MCF 10A (cell line): ENCODE measurements around the gene P4HA2. TPM values are rescaled to one million over a fixed set of nuclear protein-coding genes. Genes with fewer than 3 reads are reported as not detected.

Experiments
- BruUV-seq: library from RNA; stranded (reverse); fragments of 400-500 nt; replicated peaks from 2 replicates; lab custom pipeline; 2021; lab: Mats Ljungman, UMichigan
- CTCF ChIA-PET: fragments of 300-600 bp; sonication (Branson Sonifier 250); formaldehyde crosslinking; extraction: SDS; loops from one replicate; lab custom pipeline; 2021; ENCODE audit warnings: antibody characterized with exemption, inconsistent platforms; lab: Yijun Ruan, JAX
- POLR2A ChIA-PET: fragments of 300-600, 350-650 bp; sonication (Branson Sonifier 250); formaldehyde crosslinking; extraction: SDS; loops from one replicate; lab custom pipeline; 2020; ENCODE audit warnings: antibody characterized with exemption, inconsistent platforms; lab: Yijun Ruan, JAX
- DNase-seq: peaks from one replicate; pipeline ENCODE4 v3.0.0-alpha.2; 2018; ENCODE audit not compliant: unreplicated experiment
- H3K27ac Mint-ChIP-seq: one replicate; pipeline ENCODE4 v1.8.0; 2022; ENCODE audit warnings: mild to moderate bottlenecking, low read depth, mixed read lengths; ENCODE audit not compliant: unreplicated experiment
- H3K27me3 Mint-ChIP-seq: one replicate; pipeline ENCODE4 v1.8.0; 2022; ENCODE audit warnings: mixed read lengths; ENCODE audit not compliant: insufficient read depth, unreplicated experiment
- H3K36me3 Mint-ChIP-seq: one replicate; pipeline ENCODE4 v1.8.0; 2022; ENCODE audit warnings: mild to moderate bottlenecking, moderate library complexity, mixed read lengths; ENCODE audit not compliant: insufficient read depth, unreplicated experiment
- H3K4me1 Mint-ChIP-seq: one replicate; pipeline ENCODE4 v1.8.0; 2022; ENCODE audit warnings: mixed read lengths; ENCODE audit not compliant: insufficient read depth, unreplicated experiment
- H3K4me3 Mint-ChIP-seq: one replicate; pipeline ENCODE4 v1.8.0; 2022; ENCODE audit warnings: mild to moderate bottlenecking, moderate library complexity, mixed read lengths; ENCODE audit not compliant: unreplicated experiment
- H3K9me3 Mint-ChIP-seq: one replicate; pipeline ENCODE4 v1.8.0; 2022; ENCODE audit warnings: mixed read lengths; ENCODE audit not compliant: unreplicated experiment
- intact Hi-C: fragments of 100-400 bp; cut with micrococcal nuclease; formaldehyde crosslinking; loops from 2 replicates; pipeline ENCODE4 v1.14.1; 2022
- total RNA-seq: library from RNA; stranded (reverse); gene quantifications from 2 replicates; pipeline ENCODE4 v1.2.3, GENCODE V29; 2022
- TF ChIP-seq, protein P1 (sequence below): fragments of 200-600 bp; IDR thresholded peaks from one replicate; pipeline ENCODE4 v1.8.0; 2022; ENCODE audit warnings: antibody characterized with exemption, mild to moderate bottlenecking; ENCODE audit not compliant: unreplicated experiment

P4HA2 gene
- total RNA-seq, 1 experiment from 2014 or later: 53.1 TPM

DNA sequence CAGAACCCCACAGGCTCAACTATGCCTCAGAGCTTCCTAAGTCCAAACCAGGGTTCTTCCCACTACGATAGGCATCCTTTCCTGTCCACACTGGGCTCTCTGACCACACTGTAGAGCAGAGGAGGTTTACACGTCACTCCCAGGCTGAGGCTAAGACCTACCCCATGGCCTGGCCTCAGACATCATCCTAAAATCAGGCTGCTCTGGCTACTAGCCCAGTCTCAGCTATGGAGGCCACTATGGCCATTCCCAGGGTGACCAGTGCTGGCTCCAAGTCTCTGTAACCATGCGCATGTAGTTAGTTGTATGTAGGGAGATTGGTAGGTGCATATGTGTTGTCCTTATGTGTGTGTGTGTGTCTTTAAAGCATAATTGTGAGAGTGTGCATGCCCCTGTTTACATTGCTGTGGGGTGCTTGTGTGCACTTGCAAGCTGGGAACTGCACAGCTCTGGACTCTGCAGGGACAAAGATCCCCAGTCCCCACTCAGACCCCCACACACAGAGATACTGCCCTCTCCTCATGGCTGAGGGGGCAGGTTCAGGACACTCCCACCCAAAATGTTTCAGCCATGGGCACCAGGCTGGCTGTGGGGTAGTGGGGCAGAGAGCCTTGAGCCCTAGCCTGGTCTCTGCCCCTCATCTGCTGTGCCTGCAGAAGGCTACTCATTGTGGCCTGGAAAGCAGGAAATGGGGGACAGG lies 42.1 kb upstream of the P4HA2 start:
- BruUV-seq: no TSS peak
- DNase-seq: no peak
- intact Hi-C loops: no loop called here
- POLR2A ChIA-PET: interaction anchor here (0.6 kb wide), 2 partner anchors 24 to 326 kb away, joined by 3 read pairs; partner anchors contain the start of gene SLC22A4
- CTCF ChIA-PET: interaction anchor here (0.6 to 1.7 kb wide), 2 partner anchors 31 to 49 kb away, joined by 4 to 6 read pairs; no protein-coding TSS in a partner anchor
- Mint-ChIP-seq H3K4me1 (peaks cover 25% of the 10 kb centered on the region), H3K4me3 (no peak overlapping the region), H3K27me3 (no peaks in the 10 kb centered on the region), H3K27ac (no peak overlapping the region), H3K9me3 (no peaks in the 10 kb centered on the region), H3K36me3 (peaks cover 52% of the 10 kb centered on the region)
- TF ChIP-seq, protein P1, sequence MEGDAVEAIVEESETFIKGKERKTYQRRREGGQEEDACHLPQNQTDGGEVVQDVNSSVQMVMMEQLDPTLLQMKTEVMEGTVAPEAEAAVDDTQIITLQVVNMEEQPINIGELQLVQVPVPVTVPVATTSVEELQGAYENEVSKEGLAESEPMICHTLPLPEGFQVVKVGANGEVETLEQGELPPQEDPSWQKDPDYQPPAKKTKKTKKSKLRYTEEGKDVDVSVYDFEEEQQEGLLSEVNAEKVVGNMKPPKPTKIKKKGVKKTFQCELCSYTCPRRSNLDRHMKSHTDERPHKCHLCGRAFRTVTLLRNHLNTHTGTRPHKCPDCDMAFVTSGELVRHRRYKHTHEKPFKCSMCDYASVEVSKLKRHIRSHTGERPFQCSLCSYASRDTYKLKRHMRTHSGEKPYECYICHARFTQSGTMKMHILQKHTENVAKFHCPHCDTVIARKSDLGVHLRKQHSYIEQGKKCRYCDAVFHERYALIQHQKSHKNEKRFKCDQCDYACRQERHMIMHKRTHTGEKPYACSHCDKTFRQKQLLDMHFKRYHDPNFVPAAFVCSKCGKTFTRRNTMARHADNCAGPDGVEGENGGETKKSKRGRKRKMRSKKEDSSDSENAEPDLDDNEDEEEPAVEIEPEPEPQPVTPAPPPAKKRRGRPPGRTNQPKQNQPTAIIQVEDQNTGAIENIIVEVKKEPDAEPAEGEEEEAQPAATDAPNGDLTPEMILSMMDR: no peak

DNA sequence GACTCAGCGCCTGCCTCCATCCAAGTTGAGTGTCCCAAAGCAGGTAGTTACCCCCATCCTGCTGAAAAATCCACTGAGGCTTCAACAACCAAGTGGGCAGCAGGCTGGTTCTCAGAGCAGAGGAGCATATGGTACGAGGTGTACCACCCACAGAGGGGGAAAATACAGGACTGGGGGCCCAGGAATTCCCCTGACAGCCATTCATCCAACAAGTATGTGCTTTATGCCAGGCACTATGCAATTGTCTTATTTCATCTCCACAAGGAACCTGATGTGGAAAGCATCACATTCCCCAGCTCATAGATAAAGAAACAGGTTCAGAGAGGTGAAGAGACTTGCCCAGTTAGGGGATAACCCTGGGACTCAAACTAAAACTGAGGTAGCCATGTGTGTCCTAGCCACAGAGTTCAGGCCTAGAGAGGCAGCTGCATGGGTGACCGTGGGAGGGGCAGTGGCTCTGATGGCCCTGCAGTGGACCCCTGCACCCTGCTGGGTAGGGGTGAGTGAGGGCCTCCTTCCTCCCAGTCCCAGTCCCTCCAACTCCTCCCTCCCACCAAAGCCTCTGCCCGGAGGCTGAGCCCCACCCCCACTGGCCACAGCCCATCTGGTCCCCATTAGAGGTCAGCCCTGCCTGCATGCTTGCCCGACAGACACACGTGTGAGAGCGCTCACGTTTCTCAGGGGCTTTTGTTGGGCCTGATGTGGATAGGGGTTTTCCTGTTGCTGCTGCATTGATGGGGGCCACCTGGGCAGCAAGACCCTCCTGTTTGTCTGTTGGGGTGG lies 41.3 kb upstream of the P4HA2 start:
- intact Hi-C loops: no loop called here
- DNase-seq: no peak
- Mint-ChIP-seq H3K4me1 (peaks cover 32% of the 10 kb centered on the region), H3K4me3 (no peak overlapping the region), H3K27me3 (no peaks in the 10 kb centered on the region), H3K9me3 (no peaks in the 10 kb centered on the region), H3K36me3 (peaks cover 57% of the 10 kb centered on the region), H3K27ac (no peak overlapping the region)
- ChIA-PET POLR2A (interaction anchor here (0.6 kb wide), 1 partner anchor 326 kb away, joined by 3 read pairs; no protein-coding TSS in a partner anchor), CTCF (interaction anchor here (0.6 to 1.9 kb wide), 4 partner anchors 12 to 89 kb away, joined by 3 to 7 read pairs (median 5); no protein-coding TSS in a partner anchor)
- no TSS peak for BruUV-seq
- TF ChIP-seq, protein P1: no peak

DNA sequence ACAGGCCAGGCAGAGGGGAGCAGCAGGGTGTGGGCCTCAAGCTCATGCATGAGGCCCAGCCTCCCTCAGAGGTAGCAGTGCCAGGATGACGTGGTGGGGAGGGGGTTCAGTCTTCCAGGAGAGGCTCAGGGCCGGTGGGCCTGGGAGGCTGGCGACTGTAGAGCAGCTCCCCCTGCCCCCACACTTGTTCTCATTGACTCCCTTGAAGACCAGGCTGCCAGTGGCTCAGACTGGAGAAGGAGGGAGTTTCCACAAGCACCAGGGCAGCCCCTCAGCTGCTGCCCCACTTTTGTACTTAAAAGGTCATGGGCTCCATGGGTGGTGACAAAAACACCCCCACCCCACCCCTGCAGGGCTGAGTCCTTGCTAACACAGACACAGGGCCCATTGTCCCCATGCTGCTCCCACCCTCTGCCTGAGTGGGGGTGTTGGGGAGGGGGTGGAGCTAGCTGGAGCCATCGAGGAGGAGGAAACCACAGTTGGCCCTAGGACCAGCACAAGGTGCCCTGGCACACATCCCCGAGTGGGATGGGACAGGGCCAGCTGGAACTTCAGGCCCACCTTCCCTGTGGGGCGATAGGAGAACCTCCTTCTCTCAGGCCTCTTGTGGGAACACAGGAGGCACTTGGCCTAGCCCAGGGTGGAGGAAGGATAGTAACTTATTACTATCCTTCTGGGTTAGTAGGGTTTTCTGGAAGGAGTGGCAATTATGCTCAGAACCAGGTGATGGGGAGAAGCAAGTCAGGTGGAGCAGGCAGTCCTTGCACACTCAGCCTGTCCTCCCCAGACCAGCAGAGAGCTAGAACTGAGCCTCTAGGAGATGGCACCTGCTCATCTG lies 40.5 kb upstream of the P4HA2 start:
- intact Hi-C loops: no loop called here

More for the DNA sequence above, 40.5 kb upstream of the P4HA2 start:
- H3K4me1 Mint-ChIP-seq: peaks cover 36% of the 10 kb centered on the region
- TF ChIP-seq, protein P1: no peak
- POLR2A ChIA-PET: no interaction called here
- DNase-seq: no peak
- H3K36me3 Mint-ChIP-seq: peaks cover 55% of the 10 kb centered on the region
- CTCF ChIA-PET: interaction anchor here (0.6 to 6.3 kb wide), 5 partner anchors 13 to 88 kb away, joined by 3 to 53 read pairs (median 6); no protein-coding TSS in a partner anchor
- H3K27ac Mint-ChIP-seq: peak overlapping the region; percentile 98
- H3K27me3 Mint-ChIP-seq: no peaks in the 10 kb centered on the region
- no TSS peak for BruUV-seq
- H3K9me3 Mint-ChIP-seq: no peaks in the 10 kb centered on the region
- H3K4me3 Mint-ChIP-seq: no peak overlapping the region
